HepG2 (cell line): Measurements from ENCODE around the gene LZTR1. TPM values are rescaled to one million over a fixed set of nuclear protein-coding genes. Genes with fewer than 3 reads are reported as not detected.
A peak's percentile ranks its signal among the peaks of the same experiment; 100 is the strongest.

ENCODE experiments used
- ARID3A ChIP-seq: IDR thresholded peaks from 2 replicates; pipeline ENCODE4 v1.6.1; 2012; ENCODE audit warnings: low read depth, low read length, improper control_type of control experiment
- ATF7-NPFF ChIP-seq: sonication (generic); formaldehyde crosslinking; IDR thresholded peaks from 2 replicates; pipeline ENCODE4 v1.8.1; 2023; ENCODE audit warnings: mild to moderate bottlenecking, low read depth, missing genetic modification reagents, moderate library complexity
- BHLHE40 ChIP-seq: IDR thresholded peaks from 2 replicates; pipeline ENCODE4 v1.6.1; 2011; ENCODE audit warnings: low read length, improper control_type of control experiment
- BRCA1 ChIP-seq: sonication (generic); formaldehyde crosslinking; IDR thresholded peaks from 2 replicates; pipeline ENCODE4 v1.4.0; 2020; ENCODE audit warnings: missing genetic modification reagents
- CCAR2 ChIP-seq: fragments of 200-400 bp; formaldehyde crosslinking; optimal IDR thresholded peaks from 2 replicates; pipeline ENCODE3; 2018; ENCODE audit warnings: low read depth, mild to moderate bottlenecking, low read length, moderate library complexity
- ETV6 ChIP-seq: sonication (generic); formaldehyde crosslinking; conservative IDR thresholded peaks from 2 replicates; pipeline ENCODE4 v1.4.0; 2020; ENCODE audit warnings: missing genetic modification reagents
- HMG20B ChIP-seq: conservative IDR thresholded peaks from 2 replicates; pipeline ENCODE4 v1.6.1; 2016; ENCODE audit warnings: missing genetic modification reagents, missing compliant biosample characterization
- JUNB ChIP-seq: sonication (generic); formaldehyde crosslinking; IDR thresholded peaks from 2 replicates; pipeline ENCODE4 v1.8.0; 2022; ENCODE audit warnings: missing genetic modification reagents, mild to moderate bottlenecking, borderline replicate concordance
- KLF11 ChIP-seq: IDR thresholded peaks from 2 replicates; pipeline ENCODE4 v1.6.1; 2016; ENCODE audit warnings: missing compliant biosample characterization
- NR0B2 ChIP-seq: sonication (generic); formaldehyde crosslinking; IDR thresholded peaks from 2 replicates; pipeline ENCODE4 v1.4.0; 2020; ENCODE audit warnings: mild to moderate bottlenecking, missing genetic modification reagents
- PLRG1 ChIP-seq: fragments of 450-650 bp; conservative IDR thresholded peaks from 2 replicates; pipeline ENCODE4 v1.6.1; 2016
- RFX3 ChIP-seq: IDR thresholded peaks from 2 replicates; pipeline ENCODE4 v1.6.1; 2016; ENCODE audit warnings: missing biosample characterization, missing genetic modification reagents
- RNF2 ChIP-seq: fragments of 450-650 bp; conservative IDR thresholded peaks from 2 replicates; pipeline ENCODE4 v1.6.1; 2016; ENCODE audit warnings: low read depth
- SAP130 ChIP-seq: IDR thresholded peaks from 2 replicates; pipeline ENCODE4 v1.6.1; 2016; ENCODE audit warnings: low read depth
- SIN3B ChIP-seq: fragments of 150-350 bp; IDR thresholded peaks from 2 replicates; pipeline ENCODE4 v1.6.1; 2014; ENCODE audit warnings: low read length
- SMARCE1 ChIP-seq: fragments of 450-650 bp; IDR thresholded peaks from 2 replicates; pipeline ENCODE4 v1.6.1; 2017; ENCODE audit warnings: borderline replicate concordance
- SP5 ChIP-seq: IDR thresholded peaks from 2 replicates; pipeline ENCODE4 v1.6.1; 2016; ENCODE audit warnings: low read depth, borderline replicate concordance
- SPEN ChIP-seq: sonication (generic); formaldehyde crosslinking; IDR thresholded peaks from 2 replicates; pipeline ENCODE4 v1.5.1; 2020; ENCODE audit warnings: low read depth, mild to moderate bottlenecking, missing genetic modification reagents
- SRSF4 ChIP-seq: fragments of 200-400 bp; formaldehyde crosslinking; IDR thresholded peaks from one replicate; pipeline ENCODE4 v1.6.1; 2018; ENCODE audit warnings: mild to moderate bottlenecking, low read depth, low read length, moderate library complexity; ENCODE audit not compliant: poor library complexity, severe bottlenecking
- XBP1 ChIP-seq: sonication (generic); formaldehyde crosslinking; IDR thresholded peaks from 2 replicates; pipeline ENCODE4 v1.5.0; 2020; ENCODE audit warnings: missing genetic modification reagents
- ZC3H4 ChIP-seq: sonication (generic); formaldehyde crosslinking; IDR thresholded peaks from 2 replicates; pipeline ENCODE4 v1.4.0; 2020; ENCODE audit warnings: missing genetic modification reagents, borderline replicate concordance
- ZFY ChIP-seq: sonication (generic); formaldehyde crosslinking; IDR thresholded peaks from 2 replicates; pipeline ENCODE4 v1.4.0; 2020; ENCODE audit warnings: missing genetic modification reagents
- ZNF121 ChIP-seq: sonication (generic); formaldehyde crosslinking; IDR thresholded peaks from 2 replicates; pipeline ENCODE4 v1.5.0; 2020; ENCODE audit warnings: mild to moderate bottlenecking, missing genetic modification reagents
- ZNF160 ChIP-seq: sonication (generic); formaldehyde crosslinking; IDR thresholded peaks from 2 replicates; pipeline ENCODE4 v1.8.0; 2022; ENCODE audit warnings: mild to moderate bottlenecking, inconsistent platforms, missing genetic modification reagents
- ZNF562 ChIP-seq: sonication (generic); formaldehyde crosslinking; IDR thresholded peaks from 2 replicates; pipeline ENCODE4 v1.8.0; 2022; ENCODE audit warnings: missing genetic modification reagents, borderline replicate concordance
- ZNF678 ChIP-seq: sonication (generic); formaldehyde crosslinking; IDR thresholded peaks from 2 replicates; pipeline ENCODE4 v1.4.0; 2020; ENCODE audit warnings: mild to moderate bottlenecking, missing genetic modification reagents
- ZNF7 ChIP-seq: IDR thresholded peaks from 2 replicates; pipeline ENCODE4 v1.6.1; 2016; ENCODE audit warnings: missing biosample characterization, missing genetic modification reagents
- ZNF746 ChIP-seq: sonication (generic); formaldehyde crosslinking; IDR thresholded peaks from 2 replicates; pipeline ENCODE4 v1.8.0; 2022; ENCODE audit warnings: mild to moderate bottlenecking, missing genetic modification reagents
- ZNF768 ChIP-seq: sonication (generic); formaldehyde crosslinking; IDR thresholded peaks from 2 replicates; pipeline ENCODE4 v1.4.0; 2020; ENCODE audit warnings: missing genetic modification reagents
- ZSCAN20 ChIP-seq: sonication (generic); formaldehyde crosslinking; IDR thresholded peaks from 2 replicates; pipeline ENCODE4 v1.4.0; 2020; ENCODE audit warnings: missing genetic modification reagents, mild to moderate bottlenecking, borderline replicate concordance
- polyA plus RNA-seq, 8 experiments: library from polyadenylated mRNA; depleted of rRNA in 3 of 8; stranded (reverse) in 7 of 8; unstranded in 1 of 8; fragments of >200 nt; fragmentation: Illumina TruSeq in 4 of 8; extraction: Trizol in 4 of 8; gene quantifications; 2 replicates each; pipeline versions ENCODE4 v1.2.1 to v1.2.3, GENCODE V29; 2011 to 2016; ENCODE audit warnings: low read depth in 4 of 8, missing spikeins in 1 of 8, mixed read lengths in 1 of 8; ENCODE audit not compliant: insufficient read depth in 1 of 8
- total RNA-seq, 5 experiments: library from RNA; depleted of rRNA; stranded (reverse); fragments of >200 nt; fragmentation: Illumina TruSeq; extraction: Trizol; gene quantifications; 2 replicates each; pipeline ENCODE4 v1.2.3, GENCODE V29; 2016; ENCODE audit warnings: low read depth in 1 of 5

The LZTR1 gene
- total and polyA plus RNA-seq, 2 of the 13 experiments (the other 11 are each of a cell fraction or from before 2014, with no cell fraction given) = 21.8 to 22.4 TPM

GRCh38 chr22:20956258-20957101, 25.6 kb upstream of the LZTR1 start (continued):
- TF ChIP-seq ARID3A (no peak), ZNF562 (CRISPR knock-in tag) (no peak), SMARCE1 (no peak), BHLHE40 (no peak), BRCA1 (no peak), SP5 (0 out of 2 replicates have a peak, but pooled peaks have one; percentile 8), NR0B2 (CRISPR knock-in tag) (no peak), RFX3 (CRISPR knock-in tag) (no peak), ZSCAN20 (peak; percentile 62), RNF2 (no peak), PLRG1 (no peak), ATF7-NPFF (CRISPR knock-in tag) (no peak), ZC3H4 (CRISPR knock-in tag) (no peak), ZNF746 (no peak), ZNF121 (no peak; the same call in 1 of the 2 replicates), ETV6 (CRISPR knock-in tag) (no peak), ZNF768 (CRISPR knock-in tag) (no peak), XBP1 (CRISPR knock-in tag) (no peak), JUNB (CRISPR knock-in tag) (no peak), ZNF7 (CRISPR knock-in tag) (no peak), SIN3B (no peak), HMG20B (CRISPR knock-in tag) (no peak), CCAR2 (no peak), SPEN (CRISPR knock-in tag) (peak; percentile 52; the same call in 1 of the 2 replicates), SRSF4 (no peak), KLF11 (CRISPR knock-in tag) (no peak), ZFY (no peak), ZNF160 (no peak), ZNF678 (CRISPR knock-in tag) (no peak), SAP130 (0 out of 2 replicates have a peak, but pooled peaks have one; percentile 31)
